Esophagus mucosa (tissue), 1 donor: ENCODE data around the gene RXFP2. TPM values are rescaled to one million over a fixed set of nuclear protein-coding genes. Genes with fewer than 3 reads are reported as not detected.

ENCODE experiments used
- ATAC-seq: fragments of 200-7000 bp; cut with Tn5 transposase; one replicate; pipeline ENCODE4 v1.9.1; 2020
- total RNA-seq: library from RNA; stranded (reverse); gene quantifications from one replicate; pipeline ENCODE4 v1.2.4, GENCODE V29; 2023
- donor health status: DM: yes; HTN: yes; CAD: no.

RXFP2 gene
- total RNA-seq, 1 donor from 2014 or later, result not detected

DNA sequence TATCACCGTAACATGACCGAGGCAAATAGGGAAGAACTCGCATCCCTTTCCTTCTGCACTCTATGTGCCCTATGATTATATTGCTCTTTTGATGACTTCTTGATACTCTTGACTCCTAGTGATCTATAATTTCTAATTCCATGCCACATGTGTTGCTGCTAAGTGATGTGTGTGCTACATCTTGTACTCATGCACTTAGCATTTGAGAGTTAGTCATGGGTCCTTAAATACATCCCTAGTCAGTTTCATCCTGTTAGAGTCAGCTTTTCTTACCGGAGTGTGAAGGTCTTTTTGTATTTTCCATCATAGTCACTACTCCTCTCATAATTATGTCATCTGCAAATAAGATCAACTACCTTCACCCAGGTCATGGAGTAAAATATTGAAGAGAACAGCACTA, 30.2 kb downstream of the RXFP2 start:
- ATAC-seq, result no peak

DNA sequence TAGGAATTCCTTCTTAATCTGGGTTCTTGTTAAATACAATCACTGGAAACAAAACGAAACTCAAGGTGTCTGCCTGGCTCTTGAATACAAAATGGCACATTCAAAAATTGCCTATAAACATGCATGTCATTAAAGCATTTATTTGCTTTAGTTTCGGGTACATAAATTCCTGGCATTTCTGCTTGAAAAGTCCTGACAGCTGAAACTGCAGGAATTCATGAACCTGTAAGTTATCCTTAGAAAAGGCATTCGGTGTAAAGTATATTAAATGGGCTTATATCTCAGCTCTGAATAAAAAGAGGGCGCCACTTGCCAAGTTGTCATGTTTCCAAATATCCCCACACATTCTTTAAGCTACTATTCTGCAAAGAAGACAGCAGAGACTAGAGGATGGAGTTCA, 32.9 kb downstream of the RXFP2 start:
- ATAC-seq, result no peak

DNA sequence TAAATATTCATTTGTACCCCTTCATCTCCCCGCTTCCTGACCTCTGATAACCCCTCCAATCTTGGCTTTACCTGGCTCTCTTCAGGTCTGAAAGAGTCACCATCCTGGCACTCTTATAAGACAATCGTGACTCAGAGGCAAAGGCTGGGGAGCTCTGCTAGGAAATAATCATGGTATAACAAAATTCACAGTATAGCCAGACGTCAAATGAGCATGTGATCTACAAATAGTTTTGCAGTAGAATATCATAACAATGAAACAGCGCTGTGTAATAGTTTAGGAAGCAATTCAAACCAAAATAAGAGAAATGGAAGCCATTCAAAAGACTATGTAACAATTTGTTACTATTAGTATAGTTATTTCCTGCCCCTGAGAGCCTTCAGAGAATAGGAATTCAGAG, 34.2 kb downstream of the RXFP2 start:
- no peak for ATAC-seq

DNA sequence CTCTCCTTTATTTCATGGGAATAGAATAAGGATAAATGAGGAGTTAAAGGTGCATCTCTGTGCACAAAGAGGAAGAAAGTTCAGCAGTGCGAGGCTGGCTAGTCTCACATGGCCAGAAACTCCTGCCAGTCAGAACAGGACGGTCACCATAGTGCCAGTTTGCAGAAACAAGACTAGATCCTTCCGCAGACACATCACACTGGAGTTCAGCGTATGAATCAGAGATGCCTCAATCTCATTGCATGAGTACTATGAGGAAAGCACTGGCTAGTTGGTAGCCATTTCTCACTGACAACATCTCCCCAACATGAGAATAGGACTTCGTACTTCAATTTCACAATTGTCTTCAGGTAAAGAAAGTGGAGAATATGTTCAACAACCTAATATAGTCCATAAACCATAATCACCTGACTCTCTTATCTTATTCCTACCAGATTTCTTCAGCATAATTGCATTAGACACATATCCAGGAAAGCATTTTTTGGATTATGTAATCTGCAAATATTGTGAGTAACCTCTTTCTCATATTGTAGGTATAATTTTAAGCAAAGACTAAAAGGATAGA, 34.9 kb downstream of the RXFP2 start:
- no peak for ATAC-seq

DNA sequence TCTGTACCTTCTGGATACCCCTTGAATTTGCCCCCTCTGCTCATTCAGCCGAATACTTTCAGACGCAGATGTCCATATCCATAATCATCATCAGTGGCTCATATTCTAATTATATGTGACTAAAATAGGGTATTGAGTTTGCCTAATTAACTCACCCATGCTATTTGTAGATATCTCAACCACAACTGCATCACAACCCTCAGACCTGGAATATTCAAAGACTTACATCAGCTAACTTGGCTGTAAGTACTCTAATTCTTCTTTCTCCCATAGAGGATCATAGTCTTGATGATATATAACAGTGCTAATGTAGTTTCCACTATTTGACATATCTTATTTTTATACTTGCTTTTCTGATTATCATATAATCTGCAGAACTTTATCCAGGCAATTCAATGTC, 35.8 kb downstream of the RXFP2 start:
- no peak for ATAC-seq

DNA sequence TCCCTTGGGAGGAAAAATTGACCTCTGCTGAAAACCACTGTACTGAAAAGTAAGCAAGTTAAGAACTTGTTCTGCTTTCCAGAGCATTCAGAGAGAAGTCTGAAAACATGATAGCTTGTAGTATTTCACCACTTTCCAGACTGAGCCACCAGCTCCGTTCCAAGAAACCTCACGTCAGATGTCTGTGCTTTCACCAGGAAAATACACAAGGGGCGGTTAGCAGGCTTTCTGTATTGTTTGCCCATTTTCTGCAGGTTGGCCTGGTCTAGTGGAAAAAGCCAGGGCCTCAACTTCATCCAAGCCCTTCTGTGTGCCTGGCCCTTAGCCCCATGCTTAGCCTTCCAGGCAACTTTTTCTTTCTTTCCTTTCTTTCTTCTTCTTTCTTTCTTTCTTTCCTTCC, 36.4 kb downstream of the RXFP2 start:
- ATAC-seq, result no peak

DNA sequence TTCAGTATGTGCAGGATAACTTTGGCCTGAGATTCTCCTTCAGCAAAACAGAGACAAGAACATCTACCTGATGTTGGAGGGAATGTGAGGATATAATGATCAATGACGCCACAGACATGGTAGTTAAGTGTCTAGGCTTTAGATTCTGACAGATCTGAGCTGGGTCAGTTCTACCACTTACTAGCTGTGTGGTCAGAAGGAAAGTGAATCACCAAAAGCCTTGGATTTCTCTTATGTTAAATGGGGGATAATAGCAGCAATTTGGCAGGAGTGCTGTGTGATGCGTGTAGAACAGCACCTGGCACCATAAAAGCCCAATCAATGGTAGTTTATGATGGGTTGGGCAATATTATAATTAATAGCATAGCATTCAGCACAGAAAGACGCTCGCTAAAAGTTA, 41.7 kb downstream of the RXFP2 start:
- ATAC-seq, result no peak

DNA sequence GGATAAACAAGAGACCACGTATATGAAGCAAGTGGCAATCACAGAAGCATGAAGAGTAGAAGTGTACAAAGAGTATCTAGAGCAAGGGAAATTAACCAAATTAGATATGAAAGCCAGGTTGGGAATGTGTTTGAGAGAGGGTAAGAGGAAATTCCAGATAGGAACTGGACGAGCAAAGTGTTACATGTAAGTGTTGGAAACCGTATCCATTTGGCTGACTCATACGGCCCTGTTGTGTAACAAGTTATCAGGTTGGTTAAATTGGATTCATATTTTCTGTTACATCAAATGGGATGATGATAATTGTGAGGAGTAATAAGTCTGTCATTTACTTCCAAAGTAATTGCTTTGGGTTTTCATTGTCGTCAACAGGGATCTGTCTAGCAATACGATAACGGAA, 46.7 kb downstream of the RXFP2 start:
- no peak for ATAC-seq

DNA sequence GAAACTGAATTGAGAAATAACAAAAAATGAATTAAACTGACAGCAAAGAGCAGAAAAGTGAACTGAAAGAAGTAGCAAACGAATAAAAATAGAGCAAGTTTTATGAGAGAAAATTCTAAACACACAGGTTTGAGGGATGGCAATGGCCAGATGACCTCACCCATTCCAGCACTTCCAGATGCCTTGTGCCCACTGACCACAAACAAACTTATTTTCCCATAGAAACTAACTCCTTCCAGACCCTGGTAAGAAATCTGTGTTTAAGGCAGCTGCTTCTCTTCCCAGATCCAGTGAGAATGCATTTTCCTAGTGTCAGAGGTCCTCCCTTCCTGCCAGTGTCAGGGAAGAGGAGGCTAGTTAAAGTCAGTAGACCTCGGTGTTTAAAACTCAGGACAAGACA, 51.7 kb downstream of the RXFP2 start:
- no peak for ATAC-seq

DNA sequence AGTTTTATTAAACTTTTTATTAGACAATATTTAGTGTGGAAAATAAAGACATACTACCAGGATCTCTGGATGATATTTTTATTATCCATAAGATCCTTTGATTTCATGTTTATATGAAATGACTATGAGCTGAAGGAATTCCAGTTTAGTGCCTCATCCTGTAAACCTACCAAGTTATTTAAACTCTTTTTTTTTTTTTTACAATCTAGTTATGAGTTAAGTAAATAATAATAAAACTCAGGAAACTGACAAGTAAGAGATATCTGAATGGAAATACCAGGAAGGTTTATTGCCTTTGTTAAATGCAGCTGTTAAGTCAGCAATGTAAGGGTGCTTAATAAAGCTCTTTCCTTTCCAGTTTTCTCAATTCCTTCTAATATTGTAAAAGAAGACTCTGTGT, 53.9 kb downstream of the RXFP2 start:
- ATAC-seq, result no peak

DNA sequence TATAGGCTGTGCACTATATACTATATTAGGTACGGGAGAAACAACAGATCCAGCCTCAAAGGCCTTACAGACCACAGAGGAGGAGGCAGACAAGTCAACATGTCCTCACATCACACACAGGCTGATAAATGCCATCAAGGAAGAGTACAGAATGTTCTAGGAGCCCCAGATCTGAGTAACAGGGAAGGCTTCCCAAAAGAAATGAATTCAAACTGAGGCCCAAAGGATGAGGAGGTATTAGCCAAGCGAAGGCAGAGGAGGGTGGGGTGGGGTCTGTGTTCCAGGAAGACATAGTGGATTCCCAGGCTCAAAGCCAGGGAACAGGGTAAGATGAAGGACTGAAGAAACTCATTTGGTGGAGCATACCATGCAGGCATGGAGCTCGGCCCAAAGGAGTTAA, 55.1 kb downstream of the RXFP2 start:
- ATAC-seq, result no peak

DNA sequence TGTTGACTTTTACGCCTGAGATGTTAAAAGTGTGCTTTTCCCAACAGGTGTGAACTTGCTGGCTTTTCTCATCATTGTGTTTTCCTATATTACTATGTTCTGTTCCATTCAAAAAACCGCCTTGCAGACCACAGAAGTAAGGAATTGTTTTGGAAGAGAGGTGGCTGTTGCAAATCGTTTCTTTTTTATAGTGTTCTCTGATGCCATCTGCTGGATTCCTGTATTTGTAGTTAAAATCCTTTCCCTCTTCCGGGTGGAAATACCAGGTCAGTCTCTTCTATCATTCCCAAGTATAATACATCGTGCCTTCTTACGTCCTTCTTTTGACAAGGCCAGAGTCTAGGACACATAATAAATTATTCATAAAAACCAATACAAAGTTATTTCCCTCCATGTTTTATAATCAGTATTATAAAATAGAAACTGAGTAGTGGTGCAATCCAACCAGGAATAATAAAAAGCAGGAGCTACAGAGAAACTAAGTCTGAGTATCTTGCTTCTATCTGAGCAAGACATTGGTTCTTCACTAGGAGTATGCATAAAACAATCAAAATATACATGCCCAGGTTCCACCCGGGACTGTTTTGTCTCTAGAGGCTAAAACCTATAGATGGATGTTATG, 57.9 kb downstream of the RXFP2 start:
- ATAC-seq, result no peak

DNA sequence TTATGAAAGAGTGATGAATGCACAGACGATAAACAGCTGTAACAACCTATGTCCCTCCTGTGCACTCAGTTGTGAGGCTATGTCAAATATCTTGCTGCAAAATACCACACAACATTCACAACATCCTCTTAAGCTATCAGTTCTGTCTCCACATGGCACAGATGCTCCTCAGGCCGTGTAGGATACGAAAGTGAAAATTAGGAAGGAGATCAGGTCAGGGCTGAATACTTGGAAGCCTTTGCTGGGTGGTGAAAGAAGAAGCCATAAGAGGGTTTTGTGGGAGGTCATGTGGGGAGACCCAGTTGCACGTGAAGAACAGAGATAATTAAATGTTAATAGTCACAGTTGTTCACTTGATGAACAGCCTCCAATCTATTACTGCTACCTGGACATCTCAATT, 58.9 kb downstream of the RXFP2 start:
- no peak for ATAC-seq

DNA sequence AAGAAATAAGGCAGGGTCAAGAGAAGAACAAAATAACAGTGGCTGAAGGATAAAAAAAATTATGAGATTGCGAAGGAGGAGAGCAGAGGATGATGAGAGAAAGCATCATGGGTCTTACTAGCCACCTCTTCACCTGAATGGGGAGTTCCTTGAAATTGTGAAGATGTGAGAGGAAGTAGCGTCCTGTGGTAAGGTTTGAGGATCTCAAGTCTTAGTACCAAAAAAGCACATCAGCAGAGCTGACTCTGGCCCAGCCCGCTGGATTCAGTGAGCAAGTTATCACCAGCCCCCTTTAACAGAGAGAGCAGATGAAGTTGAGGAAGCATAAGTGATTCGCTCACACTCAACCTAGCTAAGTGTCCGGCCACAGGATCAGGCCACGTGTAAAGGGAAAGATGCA, 61.8 kb downstream of the RXFP2 start:
- ATAC-seq, result no peak

DNA sequence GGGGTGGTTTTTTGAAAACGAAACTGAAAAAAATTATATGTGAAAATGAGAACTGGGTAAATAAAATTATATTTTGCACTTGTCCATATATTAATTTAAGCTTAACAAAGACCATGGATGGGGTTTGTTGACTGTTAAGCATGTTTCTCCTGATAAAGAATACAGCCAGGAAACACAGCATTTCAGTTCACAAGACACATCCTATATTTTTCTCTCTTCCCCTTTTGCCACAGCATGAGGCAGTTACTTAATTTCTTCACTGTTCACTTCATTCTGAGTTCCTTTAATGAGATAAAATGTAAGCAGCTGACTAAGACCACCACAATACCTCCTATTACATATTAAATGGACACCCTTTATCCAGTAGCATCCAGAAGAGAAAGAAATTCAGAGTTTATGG, 64.0 kb downstream of the RXFP2 start:
- no peak for ATAC-seq

DNA sequence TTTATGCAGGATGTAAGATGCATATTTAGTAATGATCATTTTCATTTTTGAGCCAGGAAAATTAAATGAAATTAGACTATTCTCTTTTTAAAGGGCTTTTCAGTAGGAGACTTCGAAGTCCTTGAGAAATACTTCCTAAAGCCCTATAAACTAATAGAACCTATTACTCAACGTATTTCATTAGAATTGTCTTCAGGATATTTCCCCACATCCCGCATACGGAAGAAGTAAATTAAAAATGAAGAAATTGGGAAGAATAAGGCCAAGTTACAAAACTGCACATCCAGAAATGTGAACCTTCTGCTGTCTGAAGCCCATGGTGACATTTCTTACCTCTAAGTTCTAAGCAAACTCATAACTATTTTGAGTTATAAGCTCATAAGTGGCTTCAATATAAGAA, 66.5 kb downstream of the RXFP2 start:
- no peak for ATAC-seq

DNA sequence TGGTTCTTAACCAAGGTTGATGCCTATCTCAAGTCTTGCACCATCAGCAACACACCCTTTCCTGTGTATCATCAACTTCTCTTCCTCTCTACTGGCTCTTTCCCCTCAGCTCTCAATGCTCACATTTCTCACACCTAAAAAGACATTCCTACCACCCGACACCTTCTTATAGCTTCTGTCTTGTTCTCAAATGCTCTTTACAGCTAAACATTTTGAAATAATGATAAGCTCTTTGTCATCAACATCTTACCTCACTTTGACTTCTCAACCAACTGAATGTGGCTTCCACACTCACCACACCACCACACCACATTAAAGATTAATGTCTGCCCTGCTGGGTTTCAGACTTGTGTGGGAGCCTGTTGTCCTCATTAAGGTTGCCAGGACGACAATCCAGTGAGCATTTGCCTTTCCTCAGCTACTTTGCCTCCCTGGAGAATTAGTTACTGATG, 67.8 kb downstream of the RXFP2 start:
- no peak for ATAC-seq

DNA sequence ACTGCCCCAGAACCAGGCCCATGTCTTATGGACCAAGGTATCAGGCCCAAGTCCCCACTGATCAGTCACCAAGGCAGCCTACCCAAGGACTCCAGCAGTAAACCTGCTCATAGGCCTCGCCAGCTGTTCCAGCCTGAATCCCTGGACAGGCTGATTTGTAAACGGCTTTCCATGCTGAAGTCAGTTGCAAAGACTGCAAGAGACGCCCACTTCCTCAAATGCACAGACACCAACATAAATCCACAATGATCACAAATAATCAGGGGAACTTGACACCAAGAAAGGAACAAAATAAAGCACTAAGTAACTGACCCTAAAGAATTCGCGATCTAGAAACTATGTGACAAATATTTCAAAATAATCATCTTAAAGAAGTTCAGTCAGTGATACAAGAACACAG, 75.2 kb downstream of the RXFP2 start:
- ATAC-seq, result no peak

DNA sequence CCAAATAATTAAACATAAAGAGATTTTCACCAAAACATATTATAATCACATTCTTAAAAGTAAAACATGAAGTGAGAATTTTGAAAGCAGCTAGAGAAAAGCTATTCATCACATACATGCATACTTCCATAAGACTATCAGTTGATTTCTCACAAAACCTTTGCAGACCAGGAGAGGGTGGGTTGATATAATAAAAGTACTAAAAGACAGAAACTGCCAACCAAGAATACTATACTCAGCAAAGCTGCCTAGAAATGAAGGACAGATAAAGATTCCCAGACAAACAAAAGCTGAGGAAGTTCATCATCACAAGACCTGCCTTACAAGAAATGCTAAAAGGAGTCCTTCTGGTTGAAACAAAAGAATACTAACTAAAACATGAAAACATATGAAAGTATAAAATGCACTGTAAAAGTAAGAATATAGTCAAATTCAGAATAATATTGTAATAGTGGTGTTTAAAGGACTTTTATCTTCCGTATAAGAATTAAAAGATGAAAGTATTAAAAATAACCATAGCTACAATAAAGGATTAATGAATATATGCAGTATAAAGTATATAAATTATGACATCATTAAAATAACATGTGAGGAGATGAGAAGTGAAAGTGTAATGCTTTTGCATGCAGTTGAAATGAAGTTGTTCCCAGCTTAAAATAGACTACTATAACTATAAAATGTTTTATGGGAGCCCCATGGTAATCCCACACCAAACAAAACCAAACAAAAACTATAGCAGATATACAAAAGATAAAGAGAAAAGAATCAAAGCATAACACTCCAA, 76.2 kb downstream of the RXFP2 start:
- no peak for ATAC-seq

DNA sequence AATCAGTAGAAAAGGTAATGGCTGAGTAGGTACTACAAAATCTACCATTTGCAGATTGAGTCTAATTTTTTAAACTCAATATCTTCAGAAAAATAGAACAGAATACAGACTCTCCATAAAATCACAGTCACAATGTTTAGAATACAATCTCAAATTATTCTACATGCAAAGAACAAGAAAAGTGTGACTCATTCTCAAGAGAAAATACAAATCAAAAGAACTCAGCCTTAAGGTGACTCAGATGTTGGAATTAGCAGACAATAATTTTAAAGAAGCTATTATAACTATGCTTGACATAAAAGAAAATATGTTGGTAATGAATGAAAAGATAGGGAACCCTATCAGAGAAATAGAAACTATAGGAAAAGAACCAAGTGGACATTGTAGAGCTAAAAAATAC, 78.9 kb downstream of the RXFP2 start:
- no peak for ATAC-seq

DNA sequence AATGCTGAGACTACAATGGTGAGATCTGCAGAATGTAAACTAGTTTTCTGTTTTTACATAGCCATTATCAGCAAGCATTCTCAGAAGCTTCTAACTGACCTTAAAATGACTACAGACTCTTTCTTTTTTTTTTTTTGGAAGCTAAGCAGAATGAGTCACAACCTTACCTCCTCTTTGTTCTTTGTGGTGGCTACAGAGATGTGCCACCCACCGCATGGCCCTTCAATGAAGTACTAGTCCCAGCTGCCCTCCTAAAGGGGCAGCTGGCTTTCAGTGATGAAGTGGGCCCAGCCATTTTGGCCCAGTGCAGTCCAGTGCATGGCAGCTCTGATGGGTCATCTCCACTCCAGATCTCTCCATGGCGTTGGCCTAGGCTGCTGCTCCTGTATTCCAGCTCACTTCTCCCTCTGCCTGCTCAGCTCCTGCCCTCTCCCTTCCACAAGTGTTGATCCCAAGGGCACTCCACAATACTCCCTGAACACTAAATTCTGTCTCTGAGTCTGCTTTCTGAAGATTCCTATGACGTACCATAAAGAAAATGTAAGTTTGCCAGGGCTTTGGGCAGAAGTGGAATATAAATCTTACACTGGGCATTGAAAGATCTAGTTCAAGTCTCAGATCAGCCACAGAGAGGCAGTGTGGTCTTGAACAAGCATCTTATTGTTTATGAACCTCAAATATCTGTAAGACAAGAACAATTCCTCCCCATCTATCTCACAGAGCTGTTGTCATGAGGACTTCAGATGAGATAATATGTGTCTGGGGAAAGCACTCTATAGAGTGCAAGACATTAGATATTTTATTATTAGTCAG, 85.6 kb downstream of the RXFP2 start:
- ATAC-seq, result no peak

DNA sequence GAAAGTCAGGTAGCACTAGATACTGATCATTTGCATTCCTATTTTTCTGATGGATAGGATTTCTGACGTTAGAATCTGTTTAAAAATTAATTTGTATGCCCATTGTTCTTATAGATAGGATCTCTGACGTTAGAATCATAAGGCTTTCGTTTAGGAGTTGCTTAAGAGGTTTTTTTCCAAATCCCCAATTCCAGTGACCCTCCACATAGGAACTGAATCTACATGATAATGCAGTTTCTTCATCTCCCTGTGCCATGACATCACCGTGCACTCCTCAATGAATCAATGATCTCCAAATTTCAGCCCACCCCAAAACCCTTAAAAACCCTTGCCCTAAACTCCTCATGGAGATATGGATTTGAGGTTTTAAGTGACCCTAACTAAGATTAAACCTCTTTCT, 87.2 kb downstream of the RXFP2 start:
- no peak for ATAC-seq

DNA sequence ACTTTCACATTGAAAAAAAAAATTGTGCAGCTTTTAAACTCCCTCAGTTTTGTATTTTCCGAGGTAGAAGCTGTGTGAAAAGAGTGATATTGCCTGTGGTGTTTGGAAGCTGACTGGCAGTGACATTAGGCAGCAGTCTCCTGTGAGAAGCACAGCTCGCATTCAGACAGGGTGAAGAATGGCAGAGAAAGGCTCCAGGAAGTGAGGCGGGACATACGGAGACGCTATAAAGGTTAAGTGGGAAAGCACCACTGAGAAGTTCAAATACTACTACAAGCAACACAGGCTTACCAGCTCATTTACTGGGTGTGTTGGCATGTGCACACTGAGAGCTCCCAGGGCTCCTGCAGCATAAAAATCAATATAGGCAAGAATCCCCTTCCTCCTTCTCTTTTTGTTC, 88.4 kb downstream of the RXFP2 start:
- ATAC-seq, result no peak
